Muscle layer of duodenum (tissue), 2 donors: ENCODE data around the gene KRTAP16-1.
"Not testable (repeated sequence)": the region's sequence is repeated elsewhere in the genome, so short reads cannot be mapped to it uniquely, and the experiment has no call there.

Source experiments
- H3K27ac ChIP-seq: one replicate; pipeline ENCODE4 v1.7.0; 2013; ENCODE audit warnings: mild to moderate bottlenecking, low read length
- H3K27me3 ChIP-seq: one replicate; pipeline ENCODE4 v1.7.0; 2013; ENCODE audit warnings: low read depth, mild to moderate bottlenecking, control low read depth, low read length
- H3K36me3 ChIP-seq, 2 donors: one replicate each; pipeline ENCODE4 v1.7.0; 2013; ENCODE audit warnings: low read length in 2 of 2, control low read depth in 1 of 2, mild to moderate bottlenecking in 1 of 2; ENCODE audit not compliant: insufficient read depth in 2 of 2, control insufficient read depth in 1 of 2
- H3K4me1 ChIP-seq, 2 donors: one replicate each; pipeline ENCODE4 v1.7.0; 2013; ENCODE audit warnings: low read length in 2 of 2, mild to moderate bottlenecking in 2 of 2, control low read depth in 1 of 2, moderate library complexity in 1 of 2; ENCODE audit not compliant: insufficient read depth in 2 of 2, control insufficient read depth in 1 of 2
- H3K4me3 ChIP-seq, 2 donors: one replicate each; pipeline ENCODE4 v1.7.0; 2013; ENCODE audit warnings: low read length in 2 of 2, low read depth in 1 of 2, mild to moderate bottlenecking in 1 of 2
- H3K9me3 ChIP-seq, 2 donors: one replicate each; pipeline ENCODE4 v1.7.0; 2013; ENCODE audit warnings: low read length in 2 of 2, control low read depth in 1 of 2, mild to moderate bottlenecking in 1 of 2; ENCODE audit not compliant: control insufficient read depth in 1 of 2
- donor health status: healthy.

The KRTAP16-1 gene

DNA sequence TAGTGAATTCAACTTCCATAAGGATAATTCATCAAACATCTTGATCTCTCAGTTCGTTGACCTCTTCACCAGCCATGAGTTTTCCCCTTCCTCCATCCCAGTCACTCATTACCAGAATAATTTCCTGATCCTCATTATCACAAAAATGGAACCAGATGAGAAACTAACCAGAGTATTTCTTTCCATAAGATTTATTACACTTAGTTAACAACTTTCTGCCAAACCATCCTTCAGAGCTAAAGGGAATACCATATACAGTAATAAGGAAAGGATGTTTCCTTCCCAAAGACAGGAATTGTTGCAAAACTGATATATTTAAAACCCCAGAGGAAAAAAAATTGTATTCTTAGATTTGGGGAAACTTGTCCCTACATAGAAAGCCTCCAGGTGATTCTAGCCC is 15.1 kb downstream of the KRTAP16-1 start:
- H3K36me3 ChIP-seq: no peaks in the 10 kb centered on the region
- no peaks in the 10 kb centered on the region for H3K4me1 ChIP-seq
- H3K4me3 ChIP-seq: no peak overlapping the region
- no peaks in the 10 kb centered on the region for H3K9me3 ChIP-seq
- no peak overlapping the region for H3K27ac ChIP-seq
- H3K27me3 ChIP-seq: no peaks in the 10 kb centered on the region

DNA sequence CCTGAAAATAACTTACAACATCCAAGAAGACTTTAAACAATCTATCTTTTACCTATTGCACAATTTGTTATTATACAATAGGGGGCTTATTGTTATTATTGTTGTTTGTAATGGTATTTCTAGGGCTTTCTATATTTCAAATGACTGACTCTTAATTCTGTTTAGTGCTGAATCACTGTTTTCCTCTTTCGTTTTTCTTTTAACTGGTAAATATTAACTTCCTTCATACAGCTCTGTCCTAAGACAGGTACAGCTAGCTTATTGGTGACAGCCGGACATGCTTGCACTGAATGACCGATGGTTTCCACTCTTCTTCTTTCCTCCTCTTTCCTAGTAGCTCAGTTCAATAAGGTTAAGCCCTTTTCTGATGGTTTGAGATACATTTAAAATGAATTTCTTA is 22.1 kb downstream of the KRTAP16-1 start:
- Histone ChIP-seq H3K9me3 (no peaks in the 10 kb centered on the region), H3K4me3 (no peak overlapping the region), H3K27ac (no peak overlapping the region), H3K27me3 (no peaks in the 10 kb centered on the region), H3K36me3 (no peaks in the 10 kb centered on the region), H3K4me1 (no peaks in the 10 kb centered on the region)

DNA sequence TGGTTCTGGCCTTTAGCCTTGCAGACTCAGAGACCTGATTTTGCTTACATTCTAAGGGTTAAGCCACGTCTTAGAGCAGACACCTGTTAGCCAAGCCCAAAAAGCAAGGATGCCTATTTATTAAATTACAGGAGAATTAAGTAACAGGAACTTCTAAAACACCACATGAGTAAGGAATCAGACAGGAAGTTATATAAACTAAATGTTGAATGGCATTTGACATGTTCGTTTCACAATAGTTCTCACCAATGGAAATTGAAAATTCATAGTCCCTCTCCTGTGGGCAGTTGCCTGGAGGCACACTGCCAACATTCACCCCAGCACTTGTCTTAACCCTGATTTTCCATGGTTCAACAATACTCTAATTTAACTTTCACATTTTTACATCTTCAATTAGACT is 24.6 kb downstream of the KRTAP16-1 start:
- Histone ChIP-seq H3K4me1 (no peaks in the 10 kb centered on the region), H3K36me3 (no peaks in the 10 kb centered on the region), H3K27ac (no peak overlapping the region), H3K27me3 (no peaks in the 10 kb centered on the region), H3K9me3 (peaks cover 0 to 4% of the 10 kb centered on the region in 2 donors), H3K4me3 (no peak overlapping the region)

DNA sequence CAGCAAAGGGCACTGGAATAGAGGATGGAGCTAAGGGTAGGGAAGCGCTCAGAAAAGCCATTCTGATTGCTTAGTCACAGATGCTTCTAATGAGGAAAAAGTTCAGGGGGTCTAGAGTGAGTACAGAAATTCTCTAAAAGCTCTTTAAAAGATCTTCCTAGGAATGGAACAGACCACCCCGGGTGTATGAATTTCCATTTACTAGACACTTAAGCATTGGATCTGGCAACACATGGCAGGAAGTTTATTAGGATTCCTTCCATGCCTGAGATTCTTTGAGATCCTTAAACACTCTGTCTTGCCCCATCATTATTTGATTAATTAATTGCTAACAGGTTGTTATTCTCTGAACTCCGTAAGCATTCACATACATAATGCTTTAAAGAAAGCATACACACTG is 25.1 kb downstream of the KRTAP16-1 start:
- no peak overlapping the region for H3K4me3 ChIP-seq
- peaks cover 0 to 4% of the 10 kb centered on the region in 2 donors for H3K9me3 ChIP-seq
- H3K4me1 ChIP-seq: no peaks in the 10 kb centered on the region
- no peaks in the 10 kb centered on the region for H3K36me3 ChIP-seq
- no peak overlapping the region for H3K27ac ChIP-seq
- no peaks in the 10 kb centered on the region for H3K27me3 ChIP-seq

DNA sequence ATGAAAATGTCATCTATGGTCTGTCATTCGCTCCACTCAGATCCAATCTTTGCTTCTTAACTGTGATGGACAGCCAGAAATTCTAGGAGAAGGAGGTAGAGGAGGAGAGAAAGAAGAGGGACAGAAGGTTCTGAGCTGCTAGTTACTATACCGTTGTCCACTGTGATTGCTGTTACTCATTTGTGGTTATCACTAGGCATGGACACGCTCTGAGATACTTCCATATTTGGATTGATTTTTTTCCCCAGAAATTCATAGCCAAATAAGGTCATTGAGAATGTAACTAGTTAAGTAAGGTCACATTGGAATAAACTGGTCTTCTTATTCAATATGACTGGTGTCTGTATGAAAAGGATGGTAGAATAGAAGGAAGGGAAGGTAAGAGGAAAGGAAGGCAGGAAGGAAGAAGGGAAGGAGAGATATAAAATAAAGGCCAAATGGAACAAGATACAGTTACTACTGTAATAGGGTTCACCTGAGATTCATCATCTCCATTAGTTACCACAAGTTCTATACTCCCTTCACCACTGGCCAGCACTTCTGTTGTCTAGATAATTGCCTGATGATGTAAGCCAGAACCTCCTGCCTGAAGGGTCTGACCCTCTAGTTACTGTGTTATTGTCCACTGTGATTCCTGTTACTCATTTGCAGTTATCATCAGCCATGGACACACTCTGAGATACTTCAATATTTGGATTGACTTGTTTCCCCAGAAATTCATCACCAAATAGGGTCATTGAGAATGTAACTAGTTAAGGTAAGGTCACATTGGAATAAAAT is 30.7 kb downstream of the KRTAP16-1 start:
- Histone ChIP-seq H3K4me3 (no peak overlapping the region), H3K36me3 (no peaks in the 10 kb centered on the region), H3K4me1 (no peaks in the 10 kb centered on the region), H3K27me3 (no peaks in the 10 kb centered on the region), H3K9me3 (peaks cover 0 to 4% of the 10 kb centered on the region in 2 donors), H3K27ac (no peak overlapping the region)

DNA sequence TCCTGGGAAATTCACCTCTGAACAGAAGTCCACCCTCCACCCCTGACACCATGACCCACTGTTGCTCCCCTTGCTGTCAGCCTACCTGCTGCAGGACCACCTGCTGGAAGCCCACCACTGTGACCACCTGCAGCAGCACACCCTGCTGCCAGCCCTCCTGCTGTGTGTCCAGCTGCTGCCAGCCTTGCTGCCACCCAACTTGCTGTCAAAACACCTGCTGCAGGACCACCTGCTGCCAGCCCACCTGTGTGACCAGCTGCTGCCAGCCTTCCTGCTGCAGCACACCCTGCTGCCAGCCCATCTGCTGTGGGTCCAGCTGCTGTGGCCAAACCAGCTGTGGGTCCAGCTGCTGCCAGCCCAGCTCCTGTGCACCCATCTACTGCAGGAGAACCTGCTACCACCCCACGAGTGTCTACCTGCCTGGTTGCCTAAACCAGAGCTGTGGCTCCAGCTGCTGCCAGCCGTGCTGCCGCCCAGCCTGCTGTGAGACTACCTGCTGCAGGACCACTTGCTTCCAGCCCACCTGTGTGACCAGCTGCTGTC is 33.4 kb downstream of the KRTAP16-1 start, which contains the start of gene KRTAP9-7:
KRTAP9-7 (plus strand) TSS at position 51 of the 543 bp plus-strand sequence; CDS start at position 51, 0 bp downstream.
- H3K4me1 ChIP-seq, H3K9me3 ChIP-seq, H3K27me3 ChIP-seq, H3K4me3 ChIP-seq, H3K36me3 ChIP-seq, H3K27ac ChIP-seq: not testable (repeated sequence)

DNA sequence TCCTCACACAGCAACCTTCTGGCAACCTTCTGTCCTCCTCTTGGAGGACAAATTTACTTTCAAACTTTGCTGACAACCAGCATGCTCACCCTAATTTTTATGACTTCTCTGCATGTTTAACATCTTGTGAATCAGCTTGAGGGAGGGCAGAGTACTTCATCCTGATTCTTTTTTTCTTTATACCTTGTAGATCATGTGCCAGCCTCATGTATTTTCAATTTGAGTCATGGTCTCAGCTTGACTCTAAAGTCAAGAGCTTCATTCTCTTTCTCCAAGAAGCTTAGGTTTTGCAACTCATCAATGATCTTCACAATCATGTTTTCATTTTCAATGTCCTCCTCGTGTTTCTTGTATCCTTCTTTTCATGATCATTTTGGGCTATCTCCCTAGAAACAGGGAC is 37.3 kb downstream of the KRTAP16-1 start:
- no peaks in the 10 kb centered on the region for H3K4me1 ChIP-seq
- no peak overlapping the region for H3K4me3 ChIP-seq
- H3K36me3 ChIP-seq: no peaks in the 10 kb centered on the region
- no peaks in the 10 kb centered on the region for H3K9me3 ChIP-seq
- H3K27ac ChIP-seq: no peak overlapping the region
- H3K27me3 ChIP-seq: no peaks in the 10 kb centered on the region

DNA sequence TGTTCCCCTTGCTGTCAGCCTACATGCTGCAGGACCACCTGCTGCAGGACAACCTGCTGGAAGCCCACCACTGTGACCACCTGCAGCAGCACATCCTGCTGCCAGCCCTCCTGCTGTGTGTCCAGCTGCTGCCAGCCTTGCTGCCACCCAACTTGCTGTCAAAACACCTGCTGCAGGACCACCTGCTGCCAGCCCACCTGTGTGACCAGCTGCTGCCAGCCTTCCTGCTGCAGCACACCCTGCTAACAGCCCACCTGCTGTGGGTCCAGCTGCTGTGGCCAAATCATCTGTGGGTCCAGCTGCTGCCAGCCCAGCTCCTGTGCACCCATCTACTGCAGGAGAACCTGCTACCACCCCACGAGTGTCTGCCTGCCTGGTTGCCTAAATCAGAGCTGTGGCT is 37.8 kb downstream of the KRTAP16-1 start:
- not testable (repeated sequence) for H3K27me3 ChIP-seq

DNA sequence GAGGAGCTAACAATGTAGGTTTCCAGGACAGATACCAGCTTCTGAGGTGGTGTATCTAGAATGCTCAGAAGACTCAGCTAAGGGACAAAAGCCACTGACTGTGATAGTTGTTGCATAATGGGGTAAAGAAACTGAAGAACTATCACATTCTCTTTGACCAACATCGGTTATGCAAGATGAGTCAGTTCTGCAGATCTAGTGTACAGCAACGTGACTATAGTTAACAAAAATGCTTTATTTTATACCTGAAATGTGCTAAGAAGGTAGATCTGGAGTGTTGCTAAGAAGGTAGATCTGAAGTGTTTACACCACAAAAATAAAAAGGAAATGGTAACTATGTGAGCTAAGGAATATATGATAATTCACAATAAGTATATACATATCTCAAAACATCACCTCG is 41.4 kb downstream of the KRTAP16-1 start:
- H3K27ac ChIP-seq: no peak overlapping the region
- H3K4me3 ChIP-seq: no peak overlapping the region
- H3K9me3 ChIP-seq: no peaks in the 10 kb centered on the region
- no peaks in the 10 kb centered on the region for H3K36me3 ChIP-seq
- H3K4me1 ChIP-seq: no peaks in the 10 kb centered on the region
- H3K27me3 ChIP-seq: no peaks in the 10 kb centered on the region

More for the DNA sequence above, 37.8 kb downstream of the KRTAP16-1 start:
- H3K9me3 ChIP-seq, H3K36me3 ChIP-seq, H3K27ac ChIP-seq, H3K4me1 ChIP-seq, H3K4me3 ChIP-seq: not testable (repeated sequence)

DNA sequence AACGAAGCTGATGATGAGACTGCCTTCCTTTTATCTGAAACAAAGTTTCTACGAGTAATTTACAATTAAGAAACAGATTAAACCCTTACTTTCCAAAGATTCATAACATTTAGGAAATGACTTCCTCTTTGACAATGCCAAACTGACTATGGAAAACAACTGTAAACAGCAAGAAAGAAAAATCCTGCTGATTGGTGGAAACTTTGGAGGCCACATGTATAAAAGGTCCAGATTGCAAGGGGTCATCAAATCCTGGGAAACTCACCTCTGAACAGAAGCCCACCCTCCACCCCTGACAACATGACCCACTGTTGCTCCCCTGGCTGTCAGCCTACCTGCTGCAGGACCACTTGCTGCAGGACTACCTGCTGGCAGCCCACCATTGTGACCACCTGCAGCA is 44.0 kb downstream of the KRTAP16-1 start, which contains the start of gene KRTAP9-6:
KRTAP9-6 (plus strand) TSS at position 301 of the 400 bp plus-strand sequence; CDS start at position 301, 0 bp downstream.
- no peak within 1 kb of the TSS for H3K4me3 ChIP-seq
- H3K27me3 ChIP-seq: no peaks in the 10 kb centered on the region
- no peak within 1 kb of the TSS for H3K27ac ChIP-seq
- no peaks in the 10 kb centered on the region for H3K9me3 ChIP-seq
- H3K36me3 ChIP-seq: no peaks in the 10 kb centered on the region
- H3K4me1 ChIP-seq: no peaks in the 10 kb centered on the region

DNA sequence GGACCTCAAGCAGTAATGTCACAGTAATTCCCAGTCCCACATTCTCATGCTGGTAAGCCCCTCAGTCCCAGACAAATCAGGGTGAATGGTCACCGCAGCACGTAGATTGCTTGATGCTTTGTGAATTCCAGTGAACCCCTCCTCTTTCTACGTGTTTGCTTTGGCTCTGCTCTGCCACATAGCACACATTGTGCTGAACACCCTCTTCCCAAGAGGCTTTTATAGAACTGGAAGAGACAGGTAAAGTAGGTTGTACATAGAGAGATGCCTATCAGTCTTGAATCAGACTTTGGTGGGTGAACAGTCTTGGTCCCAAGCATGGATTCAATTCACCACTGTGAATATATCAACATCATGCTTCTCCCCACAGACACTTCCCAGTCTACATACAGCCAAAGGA is 44.5 kb downstream of the KRTAP16-1 start:
- Histone ChIP-seq H3K27me3 (no peaks in the 10 kb centered on the region), H3K9me3 (no peaks in the 10 kb centered on the region), H3K4me1 (no peaks in the 10 kb centered on the region), H3K4me3 (no peak overlapping the region), H3K27ac (no peak overlapping the region), H3K36me3 (no peaks in the 10 kb centered on the region)

DNA sequence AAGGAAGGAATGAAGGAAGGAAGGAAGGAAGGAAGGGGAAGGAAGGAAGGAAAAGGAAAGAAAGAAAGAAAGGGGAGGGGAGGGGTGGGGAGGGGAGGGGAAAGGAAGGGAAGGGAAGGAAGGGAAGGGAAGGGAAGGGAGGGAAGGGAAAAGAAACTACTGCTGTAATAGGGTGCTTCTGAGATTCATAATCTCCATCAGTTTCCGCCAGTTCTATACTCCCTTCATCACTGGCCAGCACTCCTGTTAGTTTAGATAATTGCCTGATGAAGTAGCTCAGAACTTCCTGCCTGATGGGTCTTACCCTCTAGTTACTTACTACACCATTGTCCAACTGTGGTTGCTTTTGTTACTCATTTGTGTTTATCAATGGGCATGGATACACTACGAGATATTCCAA is 45.9 kb downstream of the KRTAP16-1 start:
- no peaks in the 10 kb centered on the region for H3K36me3 ChIP-seq
- no peaks in the 10 kb centered on the region for H3K27me3 ChIP-seq
- no peak overlapping the region for H3K27ac ChIP-seq
- no peaks in the 10 kb centered on the region for H3K4me1 ChIP-seq
- no peak overlapping the region for H3K4me3 ChIP-seq
- H3K9me3 ChIP-seq: no peaks in the 10 kb centered on the region
